ENCODE data around the gene SMCO4. TPM values are rescaled to one million over a fixed set of nuclear protein-coding genes. Genes with fewer than 3 reads are reported as not detected.
A peak's percentile ranks its signal among the peaks of the same experiment; 100 is the strongest.
"Not testable (repeated sequence)": the region's sequence is repeated elsewhere in the genome, so short reads cannot be mapped to it uniquely, and the experiment has no call there.

The SMCO4 gene
- total RNA-seq, 1 experiment from 2014 or later = 8.5 TPM

GRCh38 chr11:93464927-93465540 is 78.2 kb downstream of the SMCO4 start:
- H3K27ac Mint-ChIP-seq (ENCODE audit: low read depth, unreplicated experiment) = no peak overlapping the region
- no peaks in the 10 kb centered on the region for H3K27me3 Mint-ChIP-seq (ENCODE audit: insufficient read depth, unreplicated experiment)
- H3K36me3 Mint-ChIP-seq (ENCODE audit: insufficient read depth, unreplicated experiment) = no peaks in the 10 kb centered on the region
- ChIA-PET POLR2A (no interaction called here), CTCF (interaction anchor here (0.8 kb wide), 1 partner anchor 18 kb away, joined by 3 read pairs; no protein-coding TSS in a partner anchor)
- H3K4me3 Mint-ChIP-seq (ENCODE audit: unreplicated experiment) = no peak overlapping the region
- TF ChIP-seq CTCF (IDR thresholded peaks at IDR 0.05; ENCODE audit: unreplicated experiment) = no peak
- H3K4me1 Mint-ChIP-seq (ENCODE audit: insufficient read depth, unreplicated experiment) = no peaks in the 10 kb centered on the region
- DNase-seq (ENCODE audit: unreplicated experiment) = no peak
- intact Hi-C loops (cut with micrococcal nuclease) = no loop called here
- no TSS peak for BruUV-seq (replicated peaks)
- H3K9me3 Mint-ChIP-seq (ENCODE audit: unreplicated experiment) = no peaks in the 10 kb centered on the region

- DNase-seq (ENCODE audit: unreplicated experiment); H3K27me3 Mint-ChIP-seq (ENCODE audit: insufficient read depth, unreplicated experiment); H3K36me3 Mint-ChIP-seq (ENCODE audit: insufficient read depth, unreplicated experiment); H3K27ac Mint-ChIP-seq (ENCODE audit: low read depth, unreplicated experiment); H3K4me3 Mint-ChIP-seq (ENCODE audit: unreplicated experiment); POLR2A ChIA-PET; H3K9me3 Mint-ChIP-seq (ENCODE audit: unreplicated experiment); intact Hi-C loops (cut with micrococcal nuclease); H3K4me1 Mint-ChIP-seq (ENCODE audit: insufficient read depth, unreplicated experiment); BruUV-seq (replicated peaks): not testable (repeated sequence)
- CTCF ChIA-PET = interaction anchor here (0.7 to 1.3 kb wide), 2 partner anchors 12 to 68 kb away, joined by 3 read pairs; no protein-coding TSS in a partner anchor
Observed at GRCh38 chr11:93463666-93464065, 79.5 kb downstream of the SMCO4 start.

GRCh38 chr11:93458286-93458685 is 84.9 kb downstream of the SMCO4 start:
- BruUV-seq (replicated peaks) = no TSS peak
- H3K9me3 Mint-ChIP-seq (ENCODE audit: unreplicated experiment) = no peaks in the 10 kb centered on the region
- no peaks in the 10 kb centered on the region for H3K36me3 Mint-ChIP-seq (ENCODE audit: insufficient read depth, unreplicated experiment)
- no peaks in the 10 kb centered on the region for H3K27me3 Mint-ChIP-seq (ENCODE audit: insufficient read depth, unreplicated experiment)
- ChIA-PET POLR2A (no interaction called here), CTCF (no interaction called here)
- H3K4me1 Mint-ChIP-seq (ENCODE audit: insufficient read depth, unreplicated experiment) = no peaks in the 10 kb centered on the region
- H3K27ac Mint-ChIP-seq (ENCODE audit: low read depth, unreplicated experiment) = no peak overlapping the region
- DNase-seq (ENCODE audit: unreplicated experiment) = no peak
- no peak for TF ChIP-seq CTCF (IDR thresholded peaks at IDR 0.05; ENCODE audit: unreplicated experiment)
- intact Hi-C loops (cut with micrococcal nuclease) = no loop called here
- H3K4me3 Mint-ChIP-seq (ENCODE audit: unreplicated experiment) = no peak overlapping the region

GRCh38 chr11:93444617-93445073 is 98.5 kb downstream of the SMCO4 start:
- no TSS peak for BruUV-seq (replicated peaks)
- peak; percentile 29 for DNase-seq (ENCODE audit: unreplicated experiment)
- no peak overlapping the region for H3K27ac Mint-ChIP-seq (ENCODE audit: low read depth, unreplicated experiment)
- no peak for TF ChIP-seq CTCF (IDR thresholded peaks at IDR 0.05; ENCODE audit: unreplicated experiment)
- ChIA-PET POLR2A (no interaction called here), CTCF (no interaction called here)
- no peaks in the 10 kb centered on the region for H3K36me3 Mint-ChIP-seq (ENCODE audit: insufficient read depth, unreplicated experiment)
- H3K4me1 Mint-ChIP-seq (ENCODE audit: insufficient read depth, unreplicated experiment) = no peaks in the 10 kb centered on the region
- H3K27me3 Mint-ChIP-seq (ENCODE audit: insufficient read depth, unreplicated experiment) = no peaks in the 10 kb centered on the region
- intact Hi-C loops (cut with micrococcal nuclease) = no loop called here
- H3K9me3 Mint-ChIP-seq (ENCODE audit: unreplicated experiment) = peaks cover 7% of the 10 kb centered on the region
- H3K4me3 Mint-ChIP-seq (ENCODE audit: unreplicated experiment) = no peak overlapping the region

- intact Hi-C loops (cut with micrococcal nuclease); H3K27me3 Mint-ChIP-seq (ENCODE audit: insufficient read depth, unreplicated experiment); CTCF ChIA-PET; H3K27ac Mint-ChIP-seq (ENCODE audit: low read depth, unreplicated experiment); POLR2A ChIA-PET; BruUV-seq (replicated peaks); H3K4me1 Mint-ChIP-seq (ENCODE audit: insufficient read depth, unreplicated experiment); H3K4me3 Mint-ChIP-seq (ENCODE audit: unreplicated experiment); H3K9me3 Mint-ChIP-seq (ENCODE audit: unreplicated experiment); DNase-seq (ENCODE audit: unreplicated experiment); H3K36me3 Mint-ChIP-seq (ENCODE audit: insufficient read depth, unreplicated experiment): not testable (repeated sequence)
Observed at GRCh38 chr11:93443232-93443631, 100.0 kb downstream of the SMCO4 start.
